Mucosa of stomach (tissue), 1 donor: ENCODE data around the gene TOX3.

Experiments used
- H3K27me3 ChIP-seq: one replicate; pipeline ENCODE4 v1.7.0; 2013; ENCODE audit warnings: mild to moderate bottlenecking, low read length; ENCODE audit not compliant: control insufficient read depth, insufficient read depth
- H3K36me3 ChIP-seq: one replicate; pipeline ENCODE4 v1.7.0; 2013; ENCODE audit warnings: low read length; ENCODE audit not compliant: control insufficient read depth, insufficient read depth
- H3K4me1 ChIP-seq: one replicate; pipeline ENCODE4 v1.7.0; 2013; ENCODE audit warnings: mild to moderate bottlenecking, low read length; ENCODE audit not compliant: control insufficient read depth, insufficient read depth
- H3K4me3 ChIP-seq: one replicate; pipeline ENCODE4 v1.7.0; 2013; ENCODE audit warnings: low read length
- H3K9ac ChIP-seq: one replicate; pipeline ENCODE4 v1.7.0; 2013; ENCODE audit warnings: mild to moderate bottlenecking, low read length, moderate library complexity
- H3K9me3 ChIP-seq: one replicate; pipeline ENCODE4 v1.7.0; 2013; ENCODE audit warnings: mild to moderate bottlenecking, low read length, moderate library complexity; ENCODE audit not compliant: control insufficient read depth
- donor health status: Pancreatic carcinoma.

Gene TOX3

GRCh38 chr16:52476111-52476510, 70.8 kb downstream of the TOX3 start:
- Histone ChIP-seq H3K9me3 (no peaks in the 10 kb centered on the region), H3K9ac (no peak overlapping the region), H3K27me3 (no peaks in the 10 kb centered on the region), H3K4me3 (no peak overlapping the region), H3K36me3 (no peaks in the 10 kb centered on the region), H3K4me1 (peaks cover 2% of the 10 kb centered on the region)

GRCh38 chr16:52474679-52475078, 72.3 kb downstream of the TOX3 start:
- no peaks in the 10 kb centered on the region for H3K36me3 ChIP-seq
- H3K4me1 ChIP-seq, result no peaks in the 10 kb centered on the region
- no peak overlapping the region for H3K4me3 ChIP-seq
- H3K9ac ChIP-seq, result no peak overlapping the region
- no peaks in the 10 kb centered on the region for H3K9me3 ChIP-seq
- no peaks in the 10 kb centered on the region for H3K27me3 ChIP-seq

GRCh38 chr16:52473096-52473495, 73.8 kb downstream of the TOX3 start:
- Histone ChIP-seq H3K27me3 (no peaks in the 10 kb centered on the region), H3K36me3 (no peaks in the 10 kb centered on the region), H3K4me1 (no peaks in the 10 kb centered on the region), H3K9ac (no peak overlapping the region), H3K4me3 (no peak overlapping the region), H3K9me3 (no peaks in the 10 kb centered on the region)

GRCh38 chr16:52471650-52472370, 75.1 kb downstream of the TOX3 start:
- H3K4me3 ChIP-seq, result no peak overlapping the region
- H3K36me3 ChIP-seq, result no peaks in the 10 kb centered on the region
- no peaks in the 10 kb centered on the region for H3K27me3 ChIP-seq
- no peaks in the 10 kb centered on the region for H3K4me1 ChIP-seq
- no peak overlapping the region for H3K9ac ChIP-seq
- no peaks in the 10 kb centered on the region for H3K9me3 ChIP-seq

GRCh38 chr16:52470585-52470984, 76.4 kb downstream of the TOX3 start:
- no peaks in the 10 kb centered on the region for H3K4me1 ChIP-seq
- no peak overlapping the region for H3K9ac ChIP-seq
- H3K27me3 ChIP-seq, result no peaks in the 10 kb centered on the region
- H3K9me3 ChIP-seq, result no peaks in the 10 kb centered on the region
- H3K4me3 ChIP-seq, result no peak overlapping the region
- H3K36me3 ChIP-seq, result no peaks in the 10 kb centered on the region

- H3K4me1 ChIP-seq, result no peaks in the 10 kb centered on the region
- H3K27me3 ChIP-seq, result no peaks in the 10 kb centered on the region
- no peak overlapping the region for H3K9ac ChIP-seq
- H3K4me3 ChIP-seq, result no peak overlapping the region
- no peaks in the 10 kb centered on the region for H3K36me3 ChIP-seq
- H3K9me3 ChIP-seq, result no peaks in the 10 kb centered on the region
Observed at GRCh38 chr16:52469775-52470174, 77.2 kb downstream of the TOX3 start.

GRCh38 chr16:52469091-52469490, 77.9 kb downstream of the TOX3 start:
- H3K4me3 ChIP-seq, result no peak overlapping the region
- H3K9me3 ChIP-seq, result no peaks in the 10 kb centered on the region
- H3K36me3 ChIP-seq, result no peaks in the 10 kb centered on the region
- no peak overlapping the region for H3K9ac ChIP-seq
- H3K27me3 ChIP-seq, result no peaks in the 10 kb centered on the region
- H3K4me1 ChIP-seq, result no peaks in the 10 kb centered on the region

- H3K9ac ChIP-seq, result no peak overlapping the region
- H3K4me1 ChIP-seq, result no peaks in the 10 kb centered on the region
- no peaks in the 10 kb centered on the region for H3K36me3 ChIP-seq
- no peaks in the 10 kb centered on the region for H3K9me3 ChIP-seq
- no peak overlapping the region for H3K4me3 ChIP-seq
- H3K27me3 ChIP-seq, result no peaks in the 10 kb centered on the region
Observed at GRCh38 chr16:52467753-52468152, 79.2 kb downstream of the TOX3 start.

- H3K36me3 ChIP-seq, result no peaks in the 10 kb centered on the region
- no peaks in the 10 kb centered on the region for H3K4me1 ChIP-seq
- no peak overlapping the region for H3K9ac ChIP-seq
- H3K27me3 ChIP-seq, result no peaks in the 10 kb centered on the region
- no peak overlapping the region for H3K4me3 ChIP-seq
- H3K9me3 ChIP-seq, result no peaks in the 10 kb centered on the region
Observed at GRCh38 chr16:52466994-52467393, 79.9 kb downstream of the TOX3 start.

- Histone ChIP-seq H3K4me1 (no peaks in the 10 kb centered on the region), H3K9ac (no peak overlapping the region)
Observed at GRCh38 chr16:52465711-52466267, 81.2 kb downstream of the TOX3 start.

GRCh38 chr16:52463904-52464303, 83.0 kb downstream of the TOX3 start:
- Histone ChIP-seq H3K4me1 (no peaks in the 10 kb centered on the region), H3K4me3 (no peak overlapping the region), H3K36me3 (no peaks in the 10 kb centered on the region)

More at GRCh38 chr16:52465711-52466267, 81.2 kb downstream of the TOX3 start:
- Histone ChIP-seq H3K9me3 (no peaks in the 10 kb centered on the region), H3K36me3 (no peaks in the 10 kb centered on the region), H3K27me3 (no peaks in the 10 kb centered on the region), H3K4me3 (no peak overlapping the region)

GRCh38 chr16:52462816-52463215, 84.1 kb downstream of the TOX3 start:
- no peaks in the 10 kb centered on the region for H3K27me3 ChIP-seq
- no peaks in the 10 kb centered on the region for H3K4me1 ChIP-seq
- H3K9ac ChIP-seq, result no peak overlapping the region
- no peaks in the 10 kb centered on the region for H3K9me3 ChIP-seq
- H3K4me3 ChIP-seq, result no peak overlapping the region
- no peaks in the 10 kb centered on the region for H3K36me3 ChIP-seq

More at GRCh38 chr16:52463904-52464303, 83.0 kb downstream of the TOX3 start:
- Histone ChIP-seq H3K27me3 (no peaks in the 10 kb centered on the region), H3K9me3 (no peaks in the 10 kb centered on the region), H3K9ac (no peak overlapping the region)
